GM12878 (cell line): Measurements from ENCODE around the gene ACO1. TPM values are rescaled to one million over a fixed set of nuclear protein-coding genes. Genes with fewer than 3 reads are reported as not detected.

ENCODE experiments used
- ATAC-seq: fragments of 200-7000 bp; cut with Tn5 transposase; 3 replicates; pipeline ENCODE4 v1.9.1; 2020; ENCODE audit warnings: mild to moderate bottlenecking, moderate library complexity
- BruUV-seq: library from RNA; stranded (reverse); fragments of 400-500 nt; replicated peaks from 2 replicates; lab custom pipeline; 2021; lab: Mats Ljungman, UMichigan
- CTCF ChIA-PET: fragments of 300-600 bp; sonication (Branson Sonifier 250); formaldehyde crosslinking; extraction: SDS; loops from one replicate; lab custom pipeline; 2021; ENCODE audit warnings: inconsistent platforms; lab: Yijun Ruan, JAX
- POLR2A ChIA-PET: fragments of 350-600 bp; formaldehyde crosslinking; extraction: SDS; loops from one replicate; lab custom pipeline; 2021; ENCODE audit warnings: inconsistent platforms; lab: Charles Lee
- RAD21 ChIA-PET: fragments of 300-600 bp; sonication (Branson Sonifier 250); formaldehyde crosslinking; loops from one replicate; lab custom pipeline; 2023; ENCODE audit warnings: antibody characterized with exemption; ENCODE audit not compliant: unreplicated experiment; lab: Charles Lee
- SMC1A ChIA-PET: fragments of 300-600 bp; sonication (Branson Sonifier 250); formaldehyde crosslinking; loops from one replicate; lab custom pipeline; 2023; ENCODE audit not compliant: unreplicated experiment, uncharacterized antibody; lab: Charles Lee
- DNase-seq: peaks from one replicate; pipeline ENCODE4 v3.0.0-alpha.2; 2011; ENCODE audit warnings: low read depth, low spot score
- FAIRE-seq: peaks from 3 replicates; lab custom pipeline; 2011; peaks lifted over from hg19 to GRCh38; lab: Jason Lieb, UNC
- H2AFZ ChIP-seq: 2 replicates; pipeline ENCODE4 v1.6.0; 2011; ENCODE audit warnings: low read depth, low read length, control low read depth; ENCODE audit not compliant: control insufficient read depth
- H3K27ac ChIP-seq: 2 replicates; pipeline ENCODE4 v1.5.1; 2011; ENCODE audit warnings: control low read depth; ENCODE audit not compliant: control insufficient read depth, insufficient read depth
- H3K27me3 ChIP-seq, 2 experiments: replicated peaks in 1 of 2; 2 replicates each; pipeline versions ENCODE4 v1.6.0 to v1.6.1; 2011; ENCODE audit warnings: low read length in 1 of 2; ENCODE audit not compliant: control insufficient read depth in 2 of 2, insufficient read depth in 2 of 2
- H3K36me3 ChIP-seq, 2 experiments: 2 replicates each; pipeline ENCODE4 v1.5.1; 2011; ENCODE audit warnings: low read length in 1 of 2; ENCODE audit not compliant: control insufficient read depth in 2 of 2, insufficient read depth in 2 of 2
- H3K4me1 ChIP-seq: 2 replicates; pipeline ENCODE4 v1.6.1; 2011; ENCODE audit warnings: mild to moderate bottlenecking, low read length, moderate library complexity, mixed read lengths; ENCODE audit not compliant: control insufficient read depth, insufficient read depth
- H3K4me2 ChIP-seq: 2 replicates; pipeline ENCODE4 v1.6.0; 2011; ENCODE audit warnings: control low read depth; ENCODE audit not compliant: control insufficient read depth, insufficient read depth
- H3K4me3 ChIP-seq: fragments of 200-600 bp; sonication (generic); 2 replicates; pipeline ENCODE4 v1.5.1; 2016
- H3K79me2 ChIP-seq: 2 replicates; pipeline ENCODE4 v1.6.0; 2011; ENCODE audit warnings: low read length; ENCODE audit not compliant: control insufficient read depth, insufficient read depth
- H3K9ac ChIP-seq: 2 replicates; pipeline ENCODE4 v1.8.0; 2011; ENCODE audit warnings: low read length, control low read depth, mixed read lengths; ENCODE audit not compliant: control insufficient read depth, insufficient read depth
- H3K9me3 ChIP-seq: replicated peaks from 3 replicates; pipeline ENCODE4 v1.5.1; 2011; ENCODE audit warnings: mild to moderate bottlenecking, low read length; ENCODE audit not compliant: control insufficient read depth, insufficient read depth
- H4K20me1 ChIP-seq: 2 replicates; pipeline ENCODE4 v1.6.0; 2011; ENCODE audit not compliant: control insufficient read depth, insufficient read depth
- BCL11A ChIP-seq: IDR thresholded peaks from 2 replicates; pipeline ENCODE4 v1.6.1; 2011; ENCODE audit warnings: low read depth, low read length
- EZH2 ChIP-seq: IDR thresholded peaks from 2 replicates; pipeline ENCODE4 v1.6.1; 2012; ENCODE audit warnings: low read depth, mild to moderate bottlenecking, control low read depth, inconsistent platforms, low read length, borderline replicate concordance; ENCODE audit not compliant: control insufficient read depth
- FOXM1 ChIP-seq: IDR thresholded peaks from 2 replicates; pipeline ENCODE4 v1.6.1; 2012; ENCODE audit warnings: low read depth, mild to moderate bottlenecking, inconsistent platforms, low read length, moderate library complexity
- GABPA ChIP-seq: IDR thresholded peaks from 2 replicates; pipeline ENCODE4 v1.6.1; 2014; ENCODE audit warnings: antibody characterized with exemption, low read depth, mild to moderate bottlenecking, inconsistent platforms
- NFYB ChIP-seq: IDR thresholded peaks from 2 replicates; pipeline ENCODE4 v1.6.1; 2011; ENCODE audit warnings: low read depth, mild to moderate bottlenecking, low read length, improper control_type of control experiment, moderate library complexity; ENCODE audit not compliant: insufficient read depth
- NR2C2 ChIP-seq: IDR thresholded peaks from 2 replicates; pipeline ENCODE4 v1.6.1; 2011; ENCODE audit warnings: borderline replicate concordance, low read depth; ENCODE audit not compliant: control insufficient read depth, insufficient read length
- POU2F2 ChIP-seq: IDR thresholded peaks from 3 replicates; pipeline ENCODE4 v1.6.1; 2011; ENCODE audit warnings: low read depth, mild to moderate bottlenecking, low read length, borderline replicate concordance
- SP1 ChIP-seq: IDR thresholded peaks from one replicate; pipeline ENCODE4 v1.6.1; 2011; ENCODE audit warnings: low read depth, low read length
- TBL1XR1 ChIP-seq: IDR thresholded peaks from 2 replicates; pipeline ENCODE4 v1.6.1; 2012; ENCODE audit warnings: low read depth, low read length, improper control_type of control experiment
- ZNF384 ChIP-seq: IDR thresholded peaks from 2 replicates; pipeline ENCODE4 v1.6.1; 2012; ENCODE audit warnings: low read depth, mild to moderate bottlenecking, low read length, improper control_type of control experiment, borderline replicate concordance
- ZZZ3 ChIP-seq: IDR thresholded peaks from 2 replicates; pipeline ENCODE4 v1.6.1; 2011; ENCODE audit warnings: low read depth; ENCODE audit not compliant: control insufficient read depth, insufficient read length
- WGBS: methylation state at CpG from one replicate; pipeline ENCODE4 v1.1.6; 2016; ENCODE audit warnings: low lambda C conversion rate; ENCODE audit not compliant: insufficient replicate concordance, insufficient coverage; ENCODE audit errors: missing lambda C conversion rate; 5-methylcytosine and 5-hydroxymethylcytosine counted together
- in situ Hi-C: fragments of 300-500 bp; cut with MboI; formaldehyde crosslinking; loops from 9 replicates; pipeline ENCODE4 v1.14.3; 2018; ENCODE audit warnings: mixed read lengths
- intact Hi-C: fragments of 100-400 bp; cut with micrococcal nuclease; formaldehyde crosslinking; loops from one replicate; pipeline ENCODE4 v1.14.2; 2022; ENCODE audit not compliant: unreplicated experiment
- polyA plus RNA-seq, 11 experiments: library from polyadenylated mRNA; depleted of rRNA in 4 of 11; unstranded in 6 of 11; stranded (reverse) in 5 of 11; fragments of >200 nt; fragmentation: Nextera tagmentation in 4 of 11; fragmentation: Illumina TruSeq in 1 of 11; extraction: Ambion mirVana in 4 of 11; extraction: Trizol in 1 of 11; gene quantifications; 1 replicate in 1 of 11; 2 replicates in 10 of 11; pipeline versions ENCODE4 v1.2.1 to v1.2.3, GENCODE V29; 2011 to 2016; ENCODE audit warnings: inconsistent platforms in 2 of 11, missing spikeins in 2 of 11, low read depth in 1 of 11
- total RNA-seq, 4 experiments: library from RNA; depleted of rRNA in 3 of 4; stranded (reverse); fragments of >200 nt in 3 of 4; fragmentation: Illumina TruSeq in 1 of 4; extraction: Trizol in 1 of 4; gene quantifications; 2 replicates each; pipeline versions ENCODE4 v1.2.1 to v1.2.3, GENCODE V29; 2013 to 2021
- TF ChIP-seq, protein P1 (sequence below): fragments of 450-650 bp; IDR thresholded peaks from 2 replicates; pipeline ENCODE4 v1.6.1; 2017; ENCODE audit warnings: antibody characterized with exemption, mild to moderate bottlenecking, moderate library complexity
- TF ChIP-seq, protein P2 (sequence below): fragments of 150-350 bp; IDR thresholded peaks from 2 replicates; pipeline ENCODE4 v1.6.1; 2014; ENCODE audit warnings: mild to moderate bottlenecking, low read depth, low read length

The ACO1 gene
- total and polyA plus RNA-seq, 10 of the 15 experiments (the other 5 are each of a cell fraction or from before 2014, with no cell fraction given), result 0.21 to 6.5 (median 3.3) TPM

GRCh38 chr9:32422237-32422806 is 37.9 kb downstream of the ACO1 start:
- Histone ChIP-seq H3K27ac (no peak overlapping the region), H3K9ac (no peak overlapping the region), H3K4me3 (no peak overlapping the region), H3K79me2 (no peaks in the 10 kb centered on the region), H3K27me3 (no peaks in the 10 kb centered on the region), H3K9me3 (no peaks in the 10 kb centered on the region), H3K4me1 (no peaks in the 10 kb centered on the region), H3K4me2 (no peak overlapping the region), H3K36me3 (no peaks in the 10 kb centered on the region), H2AFZ (no peak overlapping the region), H4K20me1 (no peaks in the 10 kb centered on the region)
- ATAC-seq (no peak), DNase-seq (no peak), FAIRE-seq (no peak)
- intact Hi-C loops (no loop called here), in situ Hi-C loops (no loop called here)
- WGBS, result 86% methylated on average over 7 of the region's 7 CpGs
- no TSS peak for BruUV-seq
- ChIA-PET SMC1A (interaction anchor here (0.8 kb wide), 1 partner anchor 8 kb away, joined by 3 read pairs; no protein-coding TSS in a partner anchor), CTCF (interaction anchor here (1.2 to 1.3 kb wide), 2 partner anchors 157 to 159 kb away, joined by 3 to 4 read pairs; no protein-coding TSS in a partner anchor), POLR2A (no interaction called here), RAD21 (no interaction called here)
- TF ChIP-seq ZZZ3 (no peak), TBL1XR1 (no peak)

- ChIA-PET CTCF (interaction anchor here (1.3 kb wide), 1 partner anchor 156 kb away, joined by 4 read pairs; no protein-coding TSS in a partner anchor), RAD21 (no interaction called here)
- H3K4me2 ChIP-seq, result no peak overlapping the region
- no peak for TF ChIP-seq NFYB
- TF ChIP-seq POU2F2, result no peak
- TF ChIP-seq EZH2, result no peak
- TF ChIP-seq, protein P1, sequence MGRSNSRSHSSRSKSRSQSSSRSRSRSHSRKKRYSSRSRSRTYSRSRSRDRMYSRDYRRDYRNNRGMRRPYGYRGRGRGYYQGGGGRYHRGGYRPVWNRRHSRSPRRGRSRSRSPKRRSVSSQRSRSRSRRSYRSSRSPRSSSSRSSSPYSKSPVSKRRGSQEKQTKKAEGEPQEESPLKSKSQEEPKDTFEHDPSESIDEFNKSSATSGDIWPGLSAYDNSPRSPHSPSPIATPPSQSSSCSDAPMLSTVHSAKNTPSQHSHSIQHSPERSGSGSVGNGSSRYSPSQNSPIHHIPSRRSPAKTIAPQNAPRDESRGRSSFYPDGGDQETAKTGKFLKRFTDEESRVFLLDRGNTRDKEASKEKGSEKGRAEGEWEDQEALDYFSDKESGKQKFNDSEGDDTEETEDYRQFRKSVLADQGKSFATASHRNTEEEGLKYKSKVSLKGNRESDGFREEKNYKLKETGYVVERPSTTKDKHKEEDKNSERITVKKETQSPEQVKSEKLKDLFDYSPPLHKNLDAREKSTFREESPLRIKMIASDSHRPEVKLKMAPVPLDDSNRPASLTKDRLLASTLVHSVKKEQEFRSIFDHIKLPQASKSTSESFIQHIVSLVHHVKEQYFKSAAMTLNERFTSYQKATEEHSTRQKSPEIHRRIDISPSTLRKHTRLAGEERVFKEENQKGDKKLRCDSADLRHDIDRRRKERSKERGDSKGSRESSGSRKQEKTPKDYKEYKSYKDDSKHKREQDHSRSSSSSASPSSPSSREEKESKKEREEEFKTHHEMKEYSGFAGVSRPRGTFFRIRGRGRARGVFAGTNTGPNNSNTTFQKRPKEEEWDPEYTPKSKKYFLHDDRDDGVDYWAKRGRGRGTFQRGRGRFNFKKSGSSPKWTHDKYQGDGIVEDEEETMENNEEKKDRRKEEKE, result no peak
- no peak for TF ChIP-seq SP1
- TF ChIP-seq BCL11A, result no peak
- no peak for TF ChIP-seq FOXM1
- TF ChIP-seq, protein P2, sequence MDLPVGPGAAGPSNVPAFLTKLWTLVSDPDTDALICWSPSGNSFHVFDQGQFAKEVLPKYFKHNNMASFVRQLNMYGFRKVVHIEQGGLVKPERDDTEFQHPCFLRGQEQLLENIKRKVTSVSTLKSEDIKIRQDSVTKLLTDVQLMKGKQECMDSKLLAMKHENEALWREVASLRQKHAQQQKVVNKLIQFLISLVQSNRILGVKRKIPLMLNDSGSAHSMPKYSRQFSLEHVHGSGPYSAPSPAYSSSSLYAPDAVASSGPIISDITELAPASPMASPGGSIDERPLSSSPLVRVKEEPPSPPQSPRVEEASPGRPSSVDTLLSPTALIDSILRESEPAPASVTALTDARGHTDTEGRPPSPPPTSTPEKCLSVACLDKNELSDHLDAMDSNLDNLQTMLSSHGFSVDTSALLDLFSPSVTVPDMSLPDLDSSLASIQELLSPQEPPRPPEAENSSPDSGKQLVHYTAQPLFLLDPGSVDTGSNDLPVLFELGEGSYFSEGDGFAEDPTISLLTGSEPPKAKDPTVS, result no peak
- TF ChIP-seq ZNF384, result no peak
- no peak for TF ChIP-seq NR2C2
- no peak for TF ChIP-seq GABPA
Measured at GRCh38 chr9:32423371-32423770, 38.9 kb downstream of the ACO1 start.

More at GRCh38 chr9:32423371-32423770, 38.9 kb downstream of the ACO1 start:
- Histone ChIP-seq H3K27me3 (no peaks in the 10 kb centered on the region), H3K4me3 (no peak overlapping the region), H3K4me1 (no peaks in the 10 kb centered on the region), H3K27ac (no peak overlapping the region), H3K79me2 (no peaks in the 10 kb centered on the region), H3K36me3 (no peaks in the 10 kb centered on the region), H3K9me3 (no peaks in the 10 kb centered on the region), H3K9ac (no peak overlapping the region), H2AFZ (no peak overlapping the region), H4K20me1 (no peaks in the 10 kb centered on the region)
- WGBS, result 97% methylated on average over 4 of the region's 4 CpGs
- DNase-seq (no peak), ATAC-seq (no peak), FAIRE-seq (no peak)
- no TSS peak for BruUV-seq
- ChIA-PET SMC1A (no interaction called here), POLR2A (no interaction called here)
- in situ Hi-C loops, result no loop called here
- intact Hi-C loops, result no loop called here
